GM23338 (cell line): ENCODE results near the gene RGS21. TPM values are rescaled to one million over a fixed set of nuclear protein-coding genes. Genes with fewer than 3 reads are reported as not detected.

Experiments used
- ATAC-seq: fragments of 200-7000 bp; cut with Tn5 transposase; 3 replicates; pipeline ENCODE4 v1.9.1; 2020
- DNase-seq: peaks from one replicate; pipeline ENCODE4 v3.0.0-alpha.2; 2015; ENCODE audit warnings: low spot score
- H2AFZ ChIP-seq: fragments of 200-600 bp; sonication (generic); 2 replicates; pipeline ENCODE4 v1.8.0; 2016; ENCODE audit warnings: antibody characterized with exemption, mild to moderate bottlenecking, moderate library complexity
- H3F3A ChIP-seq: fragments of 200-600 bp; sonication (generic); replicated peaks from 2 replicates; pipeline ENCODE4 v1.8.0; 2017; ENCODE audit warnings: antibody characterized with exemption, mixed run types, low read depth
- H3K27ac ChIP-seq: fragments of 200-600 bp; sonication (generic); 2 replicates; pipeline ENCODE4 v1.6.1; 2016; ENCODE audit warnings: low read depth
- H3K27me3 ChIP-seq: fragments of 200-600 bp; sonication (generic); 2 replicates; pipeline ENCODE4 v1.8.0; 2016; ENCODE audit warnings: mild to moderate bottlenecking, mixed run types, moderate library complexity; ENCODE audit not compliant: insufficient read depth
- H3K36me3 ChIP-seq: fragments of 200-600 bp; sonication (generic); 2 replicates; pipeline ENCODE4 v1.8.0; 2016; ENCODE audit warnings: mild to moderate bottlenecking; ENCODE audit not compliant: insufficient read depth
- H3K4me1 ChIP-seq: fragments of 200-600 bp; sonication (generic); 2 replicates; pipeline ENCODE4 v1.8.0; 2016; ENCODE audit warnings: mild to moderate bottlenecking, moderate library complexity; ENCODE audit not compliant: insufficient read depth
- H3K4me2 ChIP-seq: fragments of 200-600 bp; sonication (generic); 2 replicates; pipeline ENCODE4 v1.7.1; 2017; ENCODE audit warnings: mixed run types
- H3K4me3 ChIP-seq: fragments of 200-600 bp; sonication (generic); 2 replicates; pipeline ENCODE4 v1.6.1; 2016; ENCODE audit warnings: mixed run types
- H3K79me2 ChIP-seq: fragments of 200-600 bp; sonication (generic); replicated peaks from 2 replicates; pipeline ENCODE4 v1.8.0; 2017; ENCODE audit warnings: mild to moderate bottlenecking; ENCODE audit not compliant: insufficient read depth
- H3K9me2 ChIP-seq: fragments of 200-600 bp; sonication (generic); 2 replicates; pipeline ENCODE4 v1.8.0; 2017; ENCODE audit not compliant: insufficient read depth
- H4K20me1 ChIP-seq: fragments of 200-600 bp; sonication (generic); replicated peaks from 2 replicates; pipeline ENCODE4 v1.8.0; 2017; ENCODE audit warnings: mild to moderate bottlenecking; ENCODE audit not compliant: insufficient read depth
- H3K27ac Mint-ChIP-seq: 2 replicates; pipeline ENCODE4 v1.8.0; 2020; ENCODE audit warnings: inconsistent platforms, mild to moderate bottlenecking, moderate library complexity, mixed read lengths
- H3K27me3 Mint-ChIP-seq: 3 replicates; pipeline ENCODE4 v1.8.0; 2022; ENCODE audit warnings: low read depth, mild to moderate bottlenecking, moderate library complexity, mixed read lengths, inconsistent platforms; ENCODE audit not compliant: insufficient read depth, poor library complexity
- H3K36me3 Mint-ChIP-seq: 3 replicates; pipeline ENCODE4 v1.8.0; 2021; ENCODE audit warnings: low read depth, mild to moderate bottlenecking, inconsistent platforms, moderate library complexity, mixed read lengths
- H3K4me1 Mint-ChIP-seq: 3 replicates; pipeline ENCODE4 v1.8.0; 2020; ENCODE audit warnings: mild to moderate bottlenecking, inconsistent platforms, mixed read lengths
- H3K4me3 Mint-ChIP-seq: 3 replicates; pipeline ENCODE4 v1.8.0; 2021; ENCODE audit warnings: moderate library complexity, mild to moderate bottlenecking, inconsistent platforms, mixed read lengths
- H3K9me3 Mint-ChIP-seq: 3 replicates; pipeline ENCODE4 v1.8.0; 2020; ENCODE audit warnings: moderate library complexity, mild to moderate bottlenecking, inconsistent platforms, mixed read lengths
- CREB1 ChIP-seq: fragments of 250-450 bp; sonication (Bioruptor Pico); IDR thresholded peaks from 2 replicates; pipeline ENCODE4 v1.5.0; 2020; ENCODE audit warnings: low read depth, mild to moderate bottlenecking, moderate library complexity
- EZH2 ChIP-seq: fragments of 200-600 bp; sonication (generic); IDR thresholded peaks from one replicate; pipeline ENCODE4 v1.8.0; 2017; ENCODE audit warnings: antibody characterized with exemption, mild to moderate bottlenecking, low read depth; ENCODE audit not compliant: unreplicated experiment
- JUNB ChIP-seq: IDR thresholded peaks from one replicate; pipeline ENCODE4 v1.6.1; 2016; ENCODE audit warnings: antibody characterized with exemption; ENCODE audit not compliant: unreplicated experiment
- NANOG ChIP-seq: IDR thresholded peaks from 2 replicates; pipeline ENCODE4 v1.6.1; 2016; ENCODE audit warnings: antibody characterized with exemption, borderline replicate concordance
- ZNF331 ChIP-seq: fragments of 250-450 bp; sonication (Bioruptor Pico); IDR thresholded peaks from 2 replicates; pipeline ENCODE4 v1.5.0; 2020; ENCODE audit warnings: low read depth, mild to moderate bottlenecking, moderate library complexity
- polyA plus RNA-seq: library from polyadenylated mRNA; unstranded; fragments of >200 nt; fragmentation: Nextera tagmentation; extraction: Ambion mirVana; gene quantifications from 2 replicates; pipeline ENCODE4 v1.2.1, GENCODE V29; 2016
- total RNA-seq: library from RNA; depleted of rRNA; stranded (reverse); fragments of >200 nt; shearing (Covaris generic); gene quantifications from 2 replicates; pipeline ENCODE4 v1.2.3, GENCODE V29; 2014
- TF ChIP-seq, protein P1 (sequence below): IDR thresholded peaks from one replicate; pipeline ENCODE4 v1.6.1; 2018; ENCODE audit warnings: antibody characterized with exemption; ENCODE audit not compliant: unreplicated experiment
- TF ChIP-seq, protein P2 (sequence below), 2 experiments: fragments of 200-600 bp in 1 of 2; sonication (generic) in 1 of 2; conservative IDR thresholded peaks; 2 replicates each; pipeline versions ENCODE4 v1.5.1 to v1.6.1; 2016 to 2017; ENCODE audit warnings: antibody characterized with exemption in 2 of 2, low read depth in 2 of 2, mild to moderate bottlenecking in 2 of 2, moderate library complexity in 1 of 2
- TF ChIP-seq, protein P3 (sequence below): IDR thresholded peaks from 2 replicates; pipeline ENCODE4 v1.6.1; 2016; ENCODE audit warnings: antibody characterized with exemption

Gene RGS21
- total and polyA plus RNA-seq, 2 experiments from 2014 or later = not detected

DNA sequence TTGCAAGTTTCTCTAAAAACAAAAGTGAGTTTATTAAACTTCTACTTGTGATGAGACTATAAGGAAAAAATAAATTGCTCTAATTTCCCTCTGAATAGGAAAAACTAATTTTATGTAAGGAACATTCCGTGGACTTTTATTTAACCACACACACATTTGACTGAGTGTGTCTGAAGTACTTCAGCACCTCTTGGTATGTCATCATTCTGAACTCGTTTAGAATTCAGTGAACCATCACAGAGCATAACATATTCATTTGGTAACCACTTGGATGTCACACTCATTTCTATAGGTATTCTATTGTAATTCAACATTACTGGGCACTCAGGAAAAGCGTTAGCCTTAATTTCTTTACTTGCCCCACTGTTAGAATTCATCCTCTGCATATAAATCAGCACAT lies 79.1 kb downstream of the RGS21 start (continued):
- TF ChIP-seq, protein P1, sequence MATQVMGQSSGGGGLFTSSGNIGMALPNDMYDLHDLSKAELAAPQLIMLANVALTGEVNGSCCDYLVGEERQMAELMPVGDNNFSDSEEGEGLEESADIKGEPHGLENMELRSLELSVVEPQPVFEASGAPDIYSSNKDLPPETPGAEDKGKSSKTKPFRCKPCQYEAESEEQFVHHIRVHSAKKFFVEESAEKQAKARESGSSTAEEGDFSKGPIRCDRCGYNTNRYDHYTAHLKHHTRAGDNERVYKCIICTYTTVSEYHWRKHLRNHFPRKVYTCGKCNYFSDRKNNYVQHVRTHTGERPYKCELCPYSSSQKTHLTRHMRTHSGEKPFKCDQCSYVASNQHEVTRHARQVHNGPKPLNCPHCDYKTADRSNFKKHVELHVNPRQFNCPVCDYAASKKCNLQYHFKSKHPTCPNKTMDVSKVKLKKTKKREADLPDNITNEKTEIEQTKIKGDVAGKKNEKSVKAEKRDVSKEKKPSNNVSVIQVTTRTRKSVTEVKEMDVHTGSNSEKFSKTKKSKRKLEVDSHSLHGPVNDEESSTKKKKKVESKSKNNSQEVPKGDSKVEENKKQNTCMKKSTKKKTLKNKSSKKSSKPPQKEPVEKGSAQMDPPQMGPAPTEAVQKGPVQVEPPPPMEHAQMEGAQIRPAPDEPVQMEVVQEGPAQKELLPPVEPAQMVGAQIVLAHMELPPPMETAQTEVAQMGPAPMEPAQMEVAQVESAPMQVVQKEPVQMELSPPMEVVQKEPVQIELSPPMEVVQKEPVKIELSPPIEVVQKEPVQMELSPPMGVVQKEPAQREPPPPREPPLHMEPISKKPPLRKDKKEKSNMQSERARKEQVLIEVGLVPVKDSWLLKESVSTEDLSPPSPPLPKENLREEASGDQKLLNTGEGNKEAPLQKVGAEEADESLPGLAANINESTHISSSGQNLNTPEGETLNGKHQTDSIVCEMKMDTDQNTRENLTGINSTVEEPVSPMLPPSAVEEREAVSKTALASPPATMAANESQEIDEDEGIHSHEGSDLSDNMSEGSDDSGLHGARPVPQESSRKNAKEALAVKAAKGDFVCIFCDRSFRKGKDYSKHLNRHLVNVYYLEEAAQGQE = no peak
- TF ChIP-seq ZNF331 (CRISPR knock-in tag) = no peak
- no peak for TF ChIP-seq CREB1 (CRISPR knock-in tag)
- TF ChIP-seq, protein P2, sequence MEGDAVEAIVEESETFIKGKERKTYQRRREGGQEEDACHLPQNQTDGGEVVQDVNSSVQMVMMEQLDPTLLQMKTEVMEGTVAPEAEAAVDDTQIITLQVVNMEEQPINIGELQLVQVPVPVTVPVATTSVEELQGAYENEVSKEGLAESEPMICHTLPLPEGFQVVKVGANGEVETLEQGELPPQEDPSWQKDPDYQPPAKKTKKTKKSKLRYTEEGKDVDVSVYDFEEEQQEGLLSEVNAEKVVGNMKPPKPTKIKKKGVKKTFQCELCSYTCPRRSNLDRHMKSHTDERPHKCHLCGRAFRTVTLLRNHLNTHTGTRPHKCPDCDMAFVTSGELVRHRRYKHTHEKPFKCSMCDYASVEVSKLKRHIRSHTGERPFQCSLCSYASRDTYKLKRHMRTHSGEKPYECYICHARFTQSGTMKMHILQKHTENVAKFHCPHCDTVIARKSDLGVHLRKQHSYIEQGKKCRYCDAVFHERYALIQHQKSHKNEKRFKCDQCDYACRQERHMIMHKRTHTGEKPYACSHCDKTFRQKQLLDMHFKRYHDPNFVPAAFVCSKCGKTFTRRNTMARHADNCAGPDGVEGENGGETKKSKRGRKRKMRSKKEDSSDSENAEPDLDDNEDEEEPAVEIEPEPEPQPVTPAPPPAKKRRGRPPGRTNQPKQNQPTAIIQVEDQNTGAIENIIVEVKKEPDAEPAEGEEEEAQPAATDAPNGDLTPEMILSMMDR (conservative IDR thresholded peaks at IDR 0.05; ENCODE audit: low read depth in 2 of 2) = no peak

DNA sequence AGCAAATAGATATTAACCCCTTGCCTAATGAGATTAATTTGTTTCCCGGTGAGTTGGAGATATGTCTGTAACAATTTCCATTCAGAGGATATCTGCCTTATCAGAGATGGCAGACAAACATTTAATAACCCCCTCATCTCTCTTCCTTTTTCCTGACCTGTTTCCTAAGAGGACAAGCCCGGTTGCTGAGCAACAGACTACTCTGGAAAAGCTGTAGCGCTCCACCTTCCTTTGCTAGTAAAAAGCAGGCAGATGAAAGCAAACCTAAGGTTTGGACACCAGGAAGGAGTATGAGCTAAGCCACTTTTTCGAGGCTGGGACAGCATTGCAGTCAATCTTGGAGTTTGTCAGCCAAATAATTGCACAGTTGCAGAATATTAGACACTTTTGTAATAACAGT lies 82.4 kb downstream of the RGS21 start:
- Histone ChIP-seq H3K4me2 (no peak overlapping the region), H4K20me1 (no peaks in the 10 kb centered on the region), H3F3A (no peaks in the 10 kb centered on the region), H3K79me2 (no peaks in the 10 kb centered on the region), H3K36me3 (no peaks in the 10 kb centered on the region), H2AFZ (no peak overlapping the region), H3K27ac (no peak overlapping the region), H3K27me3 (no peaks in the 10 kb centered on the region), H3K4me1 (no peaks in the 10 kb centered on the region), H3K4me3 (no peak overlapping the region), H3K9me2 (no peaks in the 10 kb centered on the region)
- TF ChIP-seq EZH2 = no peak
- TF ChIP-seq NANOG = no peak
- H3K27me3 Mint-ChIP-seq = peaks cover 2% of the 10 kb centered on the region
- no peak overlapping the region for H3K27ac Mint-ChIP-seq
- H3K4me3 Mint-ChIP-seq = no peak overlapping the region
- peak; percentile 4 for DNase-seq
- H3K36me3 Mint-ChIP-seq = no peaks in the 10 kb centered on the region
- ATAC-seq = no peak
- H3K9me3 Mint-ChIP-seq = no peaks in the 10 kb centered on the region
- H3K4me1 Mint-ChIP-seq = peaks cover 2% of the 10 kb centered on the region; the same call in 2 of the 3 replicates

DNA sequence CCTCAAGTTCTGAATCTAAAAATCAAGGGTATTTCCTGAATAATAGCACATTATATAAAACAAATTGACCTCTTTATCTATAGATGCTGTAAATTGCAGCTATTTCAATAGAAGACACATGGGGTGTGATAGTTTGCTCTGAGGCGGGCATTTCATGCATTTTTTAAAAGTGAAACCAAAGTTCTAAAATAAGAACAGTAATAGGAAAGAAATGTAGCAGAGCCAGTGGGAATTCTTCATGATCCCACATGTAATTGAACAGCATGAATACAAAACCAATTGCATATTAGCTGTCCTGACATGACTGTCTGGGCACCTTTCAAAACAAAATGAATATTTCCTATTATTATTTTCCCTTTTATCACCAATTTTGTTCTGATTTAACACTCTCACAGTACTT lies 85.0 kb downstream of the RGS21 start:
- ATAC-seq = no peak
- H3K27me3 ChIP-seq = no peaks in the 10 kb centered on the region
- no peaks in the 10 kb centered on the region for H4K20me1 ChIP-seq
- no peak for DNase-seq
- Mint-ChIP-seq H3K36me3 (no peaks in the 10 kb centered on the region), H3K4me3 (no peak overlapping the region), H3K4me1 (no peaks in the 10 kb centered on the region), H3K27me3 (peaks cover 2% of the 10 kb centered on the region), H3K27ac (no peak overlapping the region), H3K9me3 (no peaks in the 10 kb centered on the region)
- H3K4me1 ChIP-seq = no peaks in the 10 kb centered on the region
- no peak overlapping the region for H3K27ac ChIP-seq
- H3K9me2 ChIP-seq = no peaks in the 10 kb centered on the region
- H3K4me3 ChIP-seq = no peak overlapping the region
- no peak overlapping the region for H2AFZ ChIP-seq
- H3K4me2 ChIP-seq = no peak overlapping the region
- no peaks in the 10 kb centered on the region for H3K36me3 ChIP-seq
- no peaks in the 10 kb centered on the region for H3F3A ChIP-seq
- H3K79me2 ChIP-seq = no peaks in the 10 kb centered on the region
- TF ChIP-seq JUNB = no peak
- TF ChIP-seq, protein P3, sequence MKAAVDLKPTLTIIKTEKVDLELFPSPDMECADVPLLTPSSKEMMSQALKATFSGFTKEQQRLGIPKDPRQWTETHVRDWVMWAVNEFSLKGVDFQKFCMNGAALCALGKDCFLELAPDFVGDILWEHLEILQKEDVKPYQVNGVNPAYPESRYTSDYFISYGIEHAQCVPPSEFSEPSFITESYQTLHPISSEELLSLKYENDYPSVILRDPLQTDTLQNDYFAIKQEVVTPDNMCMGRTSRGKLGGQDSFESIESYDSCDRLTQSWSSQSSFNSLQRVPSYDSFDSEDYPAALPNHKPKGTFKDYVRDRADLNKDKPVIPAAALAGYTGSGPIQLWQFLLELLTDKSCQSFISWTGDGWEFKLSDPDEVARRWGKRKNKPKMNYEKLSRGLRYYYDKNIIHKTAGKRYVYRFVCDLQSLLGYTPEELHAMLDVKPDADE = no peak
